Natural killer cell (primary cell): Measurements from ENCODE around the gene KIF2A. TPM values are rescaled to one million over a fixed set of nuclear protein-coding genes. Genes with fewer than 3 reads are reported as not detected.

Experiments
- ATAC-seq, 3 donors: fragments of 150-1000 bp in 2 of 3; fragments of 200-7000 bp in 1 of 3; cut with Tn5 transposase; 1 replicate in 1 of 3; 2 replicates in 2 of 3; pipeline ENCODE4 v1.10.0; 2021; ENCODE audit warnings: mild to moderate bottlenecking in 2 of 3, moderate library complexity in 2 of 3
- DNase-seq, 2 donors: peaks; one replicate each; pipeline versions ENCODE4 v3.0.0 to v3.0.0-alpha.2; 2013 to 2021; ENCODE audit warnings: mixed read lengths in 1 of 2
- H3K27ac ChIP-seq: one replicate; pipeline ENCODE4 v1.5.1; 2013; ENCODE audit warnings: mild to moderate bottlenecking, low read length
- H3K27me3 ChIP-seq: one replicate; pipeline ENCODE4 v1.6.1; 2013; ENCODE audit warnings: low read length; ENCODE audit not compliant: control insufficient read depth, insufficient read depth
- H3K36me3 ChIP-seq: one replicate; pipeline ENCODE4 v1.6.1; 2013; ENCODE audit warnings: low read length; ENCODE audit not compliant: control insufficient read depth, insufficient read depth
- H3K4me1 ChIP-seq: one replicate; pipeline ENCODE4 v1.6.1; 2013; ENCODE audit warnings: low read length; ENCODE audit not compliant: control insufficient read depth, insufficient read depth
- H3K4me3 ChIP-seq: one replicate; pipeline ENCODE4 v1.5.1; 2013; ENCODE audit warnings: low read length
- H3K9me3 ChIP-seq: one replicate; pipeline ENCODE4 v1.6.1; 2013; ENCODE audit warnings: low read length; ENCODE audit not compliant: control insufficient read depth, insufficient read depth
- H3K27ac Mint-ChIP-seq, 2 donors: one replicate each; pipeline ENCODE4 v1.8.0; 2022; ENCODE audit warnings: mild to moderate bottlenecking in 2 of 2, mixed read lengths in 2 of 2, moderate library complexity in 1 of 2
- H3K27me3 Mint-ChIP-seq, 2 donors: one replicate each; pipeline ENCODE4 v1.8.0; 2022; ENCODE audit warnings: low read depth in 2 of 2, mixed read lengths in 2 of 2
- H3K36me3 Mint-ChIP-seq: one replicate; pipeline ENCODE4 v1.8.0; 2022; ENCODE audit warnings: mixed read lengths
- H3K4me1 Mint-ChIP-seq, 2 donors: one replicate each; pipeline ENCODE4 v1.8.0; 2022; ENCODE audit warnings: mixed read lengths in 2 of 2
- H3K4me3 Mint-ChIP-seq: one replicate; pipeline ENCODE4 v1.8.0; 2022; ENCODE audit warnings: mild to moderate bottlenecking, moderate library complexity, mixed read lengths
- H3K9me3 Mint-ChIP-seq, 2 donors: one replicate each; pipeline ENCODE4 v1.8.0; 2022; ENCODE audit warnings: mixed read lengths in 2 of 2
- WGBS: methylation state at CpG from one replicate; pipeline ENCODE4 v1.1.7; 2013; ENCODE audit warnings: missing lambda C conversion rate; ENCODE audit not compliant: insufficient coverage; 5-methylcytosine and 5-hydroxymethylcytosine counted together
- intact Hi-C: fragments of 100-400 bp; cut with micrococcal nuclease; formaldehyde crosslinking; loops from one replicate; pipeline ENCODE4 v1.14.2; 2022
- total RNA-seq, 4 donors: library from RNA; stranded (reverse); fragments of 120-200 nt in 1 of 4; gene quantifications; one replicate each; pipeline versions ENCODE4 v1.2.3 to v1.2.4, GENCODE V29; 2013 to 2022
- TF ChIP-seq, protein P1 (sequence below): fragments of 200-600 bp; IDR thresholded peaks from one replicate; pipeline ENCODE4 v1.8.0; 2022; ENCODE audit warnings: antibody characterized with exemption

Gene KIF2A
- total RNA-seq, 3 donors from 2014 or later (not counting 1 experiment from before 2014, with no cell fraction given): 80.4 to 95.2 (median 80.6) TPM

DNA sequence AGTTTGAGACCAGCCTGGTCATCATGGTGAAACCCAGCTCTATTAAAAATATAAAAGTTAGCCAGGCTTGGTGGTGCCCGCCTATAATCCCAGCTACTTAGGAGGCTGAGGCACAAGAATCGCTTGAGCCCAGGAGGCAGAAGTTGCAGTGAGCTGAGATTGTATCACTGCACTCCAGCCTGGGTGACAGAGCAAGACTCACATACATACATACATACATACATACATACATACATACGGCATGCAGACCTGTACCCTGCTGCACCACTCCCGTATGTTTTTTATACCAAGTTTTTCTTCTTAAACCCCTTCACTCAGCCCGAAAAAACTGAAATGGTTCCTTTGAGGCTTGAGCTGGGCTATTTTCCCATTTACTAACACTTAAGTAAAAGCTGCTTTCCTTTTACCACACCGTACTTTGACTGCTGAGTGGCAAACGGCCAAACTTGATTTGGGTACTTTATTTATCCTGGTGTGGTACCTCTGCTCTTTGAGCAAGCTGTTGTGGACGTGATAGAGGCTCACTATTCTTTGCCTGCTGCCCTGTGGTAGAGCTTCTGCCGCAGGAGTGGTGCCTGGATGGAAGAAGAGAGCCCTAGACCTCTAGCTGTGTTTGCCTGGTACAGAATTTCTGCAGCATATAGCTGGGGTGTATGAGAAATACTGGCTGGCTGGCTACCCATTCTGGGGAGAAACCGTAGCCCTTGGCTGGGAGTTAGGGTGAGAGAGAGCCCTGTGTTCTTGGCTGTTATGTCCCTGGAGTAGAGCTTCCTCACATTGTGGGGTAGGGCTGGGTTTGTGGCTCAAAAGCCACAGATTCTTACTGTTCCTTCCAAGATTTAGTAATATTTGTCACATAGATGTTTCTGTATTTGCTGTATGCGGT lies 126.0 kb downstream of the KIF2A start:
- H3K4me3 Mint-ChIP-seq: no peak overlapping the region
- intact Hi-C loops: no loop called here
- H3K9me3 ChIP-seq: no peaks in the 10 kb centered on the region
- no peaks in the 10 kb centered on the region for H3K27me3 ChIP-seq
- 87% methylated on average over 11 of the region's 11 CpGs for WGBS
- TF ChIP-seq, protein P1, sequence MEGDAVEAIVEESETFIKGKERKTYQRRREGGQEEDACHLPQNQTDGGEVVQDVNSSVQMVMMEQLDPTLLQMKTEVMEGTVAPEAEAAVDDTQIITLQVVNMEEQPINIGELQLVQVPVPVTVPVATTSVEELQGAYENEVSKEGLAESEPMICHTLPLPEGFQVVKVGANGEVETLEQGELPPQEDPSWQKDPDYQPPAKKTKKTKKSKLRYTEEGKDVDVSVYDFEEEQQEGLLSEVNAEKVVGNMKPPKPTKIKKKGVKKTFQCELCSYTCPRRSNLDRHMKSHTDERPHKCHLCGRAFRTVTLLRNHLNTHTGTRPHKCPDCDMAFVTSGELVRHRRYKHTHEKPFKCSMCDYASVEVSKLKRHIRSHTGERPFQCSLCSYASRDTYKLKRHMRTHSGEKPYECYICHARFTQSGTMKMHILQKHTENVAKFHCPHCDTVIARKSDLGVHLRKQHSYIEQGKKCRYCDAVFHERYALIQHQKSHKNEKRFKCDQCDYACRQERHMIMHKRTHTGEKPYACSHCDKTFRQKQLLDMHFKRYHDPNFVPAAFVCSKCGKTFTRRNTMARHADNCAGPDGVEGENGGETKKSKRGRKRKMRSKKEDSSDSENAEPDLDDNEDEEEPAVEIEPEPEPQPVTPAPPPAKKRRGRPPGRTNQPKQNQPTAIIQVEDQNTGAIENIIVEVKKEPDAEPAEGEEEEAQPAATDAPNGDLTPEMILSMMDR: no peak
- H3K27me3 Mint-ChIP-seq: no peaks in the 10 kb centered on the region
- H3K4me1 ChIP-seq: no peaks in the 10 kb centered on the region
- H3K9me3 Mint-ChIP-seq: no peaks in the 10 kb centered on the region
- H3K4me3 ChIP-seq: no peak overlapping the region
- peaks cover 14 to 15% of the 10 kb centered on the region in 2 donors for H3K4me1 Mint-ChIP-seq
- H3K36me3 Mint-ChIP-seq: no peaks in the 10 kb centered on the region
- H3K27ac Mint-ChIP-seq: no peak overlapping the region
- ATAC-seq: peak in 1 of 3 donors; percentile 57
- no peak for DNase-seq
- no peak overlapping the region for H3K27ac ChIP-seq
- H3K36me3 ChIP-seq: no peaks in the 10 kb centered on the region

DNA sequence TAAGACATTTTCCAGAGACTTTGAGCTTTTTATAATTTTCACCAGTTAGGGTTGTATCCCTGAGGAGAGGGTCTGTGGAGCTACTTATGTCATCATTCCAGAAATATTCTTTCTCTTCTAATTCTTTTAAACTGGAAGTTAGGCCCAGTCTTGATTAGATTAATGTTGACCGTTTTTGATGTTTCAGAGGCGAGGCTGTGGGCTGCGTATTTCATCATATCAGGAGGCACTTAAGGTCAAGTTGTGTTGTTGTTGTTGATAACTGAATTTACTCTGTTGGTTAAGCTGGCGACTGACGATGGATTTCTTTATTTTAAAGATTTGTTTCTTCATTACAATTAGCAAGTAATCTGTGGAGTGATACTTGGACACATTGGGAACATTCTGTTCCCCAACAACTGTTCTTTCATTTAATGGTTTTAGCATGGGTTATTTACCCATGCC lies 126.6 kb downstream of the KIF2A start:
- H3K4me3 ChIP-seq: no peak overlapping the region
- Mint-ChIP-seq H3K36me3 (no peaks in the 10 kb centered on the region), H3K4me1 (peaks cover 14 to 15% of the 10 kb centered on the region in 2 donors), H3K27ac (no peak overlapping the region), H3K27me3 (no peaks in the 10 kb centered on the region), H3K4me3 (no peak overlapping the region), H3K9me3 (no peaks in the 10 kb centered on the region)
- no peaks in the 10 kb centered on the region for H3K27me3 ChIP-seq
- WGBS: 94% methylated on average over 3 of the region's 5 CpGs
- H3K36me3 ChIP-seq: no peaks in the 10 kb centered on the region
- ATAC-seq: peak in 1 of 3 donors; percentile 48
- TF ChIP-seq, protein P1: no peak
- intact Hi-C loops: no loop called here
- H3K27ac ChIP-seq: no peak overlapping the region
- DNase-seq: no peak
- no peaks in the 10 kb centered on the region for H3K9me3 ChIP-seq
- H3K4me1 ChIP-seq: no peaks in the 10 kb centered on the region

Other genes starting within 250 kb of the KIF2A start
- gene DIMT1, start 97.7 kb downstream of the KIF2A start, total RNA-seq: 10 to 100 TPM in 2 of 3 donors, 1 to 10 TPM in 1; 8.9 to 10.9 (median 10.1) TPM
- 10 to 100 TPM; 16.6 to 31.4 (median 30.7) TPM for gene IPO11, start 106.6 kb downstream of the KIF2A start, total RNA-seq